Measurements from ENCODE around the gene MTUS2.

MTUS2 gene

GRCh38 chr13:29115842-29116241 is 295.7 kb downstream of the MTUS2 start:
- DNase-seq: no peak

GRCh38 chr13:29117663-29118062 is 297.5 kb downstream of the MTUS2 start:
- DNase-seq: no peak

DNA sequence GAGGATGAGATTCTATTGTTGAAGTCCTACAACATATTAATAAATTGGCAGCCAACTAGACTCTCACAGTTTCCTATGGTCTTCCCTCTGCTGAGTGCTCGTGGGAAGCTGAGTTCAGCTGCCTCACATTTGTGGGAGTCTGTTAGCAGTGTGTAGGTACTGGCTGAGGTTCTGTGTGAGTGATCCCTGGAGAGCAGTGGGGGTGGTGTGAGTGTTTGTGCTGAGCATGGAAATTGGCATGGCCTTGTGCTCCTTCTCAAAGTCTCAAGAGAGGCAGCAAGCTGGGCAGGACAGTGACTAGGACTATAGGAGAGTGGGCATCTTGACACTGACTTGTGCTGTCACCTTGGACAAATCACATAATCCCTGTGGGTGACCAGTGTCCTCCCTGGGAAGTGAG is 298.3 kb downstream of the MTUS2 start:
- no peak for DNase-seq

DNA sequence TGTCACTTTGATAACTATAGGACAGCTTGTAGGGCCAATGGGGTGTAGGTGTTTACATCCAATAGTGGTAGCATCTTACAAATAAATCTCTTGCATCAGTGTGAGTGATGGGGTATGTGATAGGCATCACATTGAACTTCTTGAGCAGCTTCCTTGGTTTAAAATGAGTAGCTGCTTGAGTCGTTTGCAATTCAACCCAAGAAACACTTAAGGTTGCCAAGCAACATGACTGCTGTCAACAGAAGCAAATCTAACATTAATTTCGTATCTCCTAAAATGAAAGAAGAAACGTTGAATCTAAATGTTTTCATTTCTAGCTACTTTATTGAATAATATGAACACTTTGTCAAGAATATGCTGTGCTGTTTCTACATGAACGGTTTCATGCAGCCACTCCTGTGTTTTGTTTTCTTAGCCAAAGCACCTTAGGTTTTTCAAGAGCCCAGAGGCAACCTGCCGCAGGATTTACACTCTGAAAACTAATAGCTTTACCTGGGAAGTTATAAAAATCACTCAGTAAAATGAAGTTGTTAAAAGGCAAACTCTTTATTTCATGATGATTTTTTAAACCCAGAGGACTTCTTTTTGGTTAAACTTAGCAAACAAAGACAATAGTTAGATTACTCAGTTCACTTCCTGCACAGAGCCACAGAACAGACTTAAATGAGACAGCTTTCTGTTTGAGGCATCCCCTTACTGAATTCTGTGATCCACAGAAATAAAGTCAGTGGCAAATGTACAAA is 305.2 kb downstream of the MTUS2 start:
- DNase-seq: no peak

GRCh38 chr13:29125934-29126424 is 305.8 kb downstream of the MTUS2 start:
- DNase-seq: no peak

DNA sequence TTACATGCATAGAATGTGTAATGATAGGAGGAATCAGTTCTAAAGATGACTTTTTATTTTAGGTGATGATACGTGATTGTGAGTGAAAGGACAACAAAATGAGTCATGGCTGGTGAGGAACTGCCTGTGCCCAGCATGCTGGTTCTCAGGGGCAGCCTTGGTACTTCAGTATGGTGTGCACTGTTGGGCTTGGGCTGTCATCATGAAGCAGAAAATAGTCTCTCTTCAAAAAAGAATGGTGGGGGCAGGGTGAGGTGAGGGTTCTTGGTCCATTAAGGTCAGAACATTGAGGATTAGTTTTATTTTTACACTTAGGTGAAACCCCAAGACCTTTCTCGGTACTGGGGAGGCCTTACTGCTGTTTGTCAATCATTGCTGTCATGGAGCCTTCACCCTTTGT is 309.5 kb downstream of the MTUS2 start:
- DNase-seq: no peak

DNA sequence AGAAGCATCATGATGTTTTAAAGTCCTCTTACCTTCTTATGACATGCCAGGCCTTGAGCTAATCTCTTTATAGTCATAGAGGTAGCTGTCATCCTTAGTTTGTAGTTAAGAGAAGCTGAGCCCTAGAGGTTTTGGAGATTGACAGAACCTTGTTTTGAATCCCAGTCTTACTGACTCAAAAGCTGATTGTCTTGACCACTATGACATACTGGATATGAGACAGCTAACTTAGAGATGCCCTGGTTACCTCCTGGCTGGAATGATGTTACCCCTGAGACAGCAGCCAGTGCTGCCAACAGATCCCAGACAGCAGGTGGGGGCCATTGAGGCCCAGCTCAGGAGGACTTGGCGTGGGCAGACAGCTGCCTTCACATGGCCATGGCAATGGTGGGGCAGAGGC is 311.0 kb downstream of the MTUS2 start:
- DNase-seq: no peak

DNA sequence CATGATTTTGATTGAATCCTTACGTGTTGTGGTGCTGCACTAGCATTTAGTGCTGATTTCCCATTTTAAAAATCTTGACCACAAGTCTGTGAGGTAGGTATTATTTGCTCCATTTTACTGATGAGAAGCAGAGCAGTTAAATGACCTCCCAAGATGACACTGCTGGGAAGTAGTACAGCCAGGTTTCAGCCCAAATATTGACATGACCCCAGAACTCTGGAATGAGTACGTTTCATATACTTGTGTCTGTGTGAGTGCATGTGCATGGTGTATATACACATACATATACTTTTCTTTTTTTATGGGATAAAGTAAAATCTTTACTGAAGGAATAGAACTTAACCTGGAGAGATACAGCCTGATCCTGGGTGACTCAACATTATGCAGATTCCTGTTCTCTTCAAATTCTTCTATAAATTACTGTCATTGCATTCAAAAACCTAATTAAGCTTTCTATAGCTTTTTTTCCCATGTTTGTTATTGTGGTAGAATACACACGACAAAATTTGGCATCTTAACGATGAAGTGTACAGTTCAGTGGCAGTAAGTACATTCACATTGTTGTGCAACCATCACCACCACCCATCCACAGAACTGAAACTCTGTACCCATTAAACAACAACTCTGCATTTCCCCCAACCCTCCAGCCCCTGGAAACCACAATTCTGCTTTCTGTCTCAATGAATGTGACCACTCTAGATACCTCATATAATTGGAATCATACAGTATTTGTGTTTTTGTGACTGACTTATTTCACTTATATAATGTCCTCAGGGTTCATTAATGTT is 311.9 kb downstream of the MTUS2 start:
- no peak for DNase-seq

DNA sequence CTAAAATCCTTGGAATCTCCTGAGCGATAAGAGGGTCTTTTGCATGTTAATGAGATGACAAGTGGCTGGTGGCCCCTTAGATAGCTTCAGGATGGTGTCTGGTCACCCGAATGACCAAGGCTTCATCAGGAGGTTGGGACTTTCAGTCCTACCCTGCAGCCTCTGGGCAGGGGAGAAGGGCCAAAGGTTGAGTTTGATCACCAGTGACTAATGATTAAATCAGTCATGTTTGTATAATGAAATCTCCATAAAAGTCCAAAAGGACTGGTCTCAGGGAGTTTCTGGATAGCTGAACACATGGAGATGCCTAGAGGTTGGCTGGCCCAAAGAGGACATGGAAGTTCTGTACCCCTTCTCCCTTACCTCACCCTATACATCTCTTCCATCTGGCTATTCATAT is 316.2 kb downstream of the MTUS2 start:
- DNase-seq: no peak

DNA sequence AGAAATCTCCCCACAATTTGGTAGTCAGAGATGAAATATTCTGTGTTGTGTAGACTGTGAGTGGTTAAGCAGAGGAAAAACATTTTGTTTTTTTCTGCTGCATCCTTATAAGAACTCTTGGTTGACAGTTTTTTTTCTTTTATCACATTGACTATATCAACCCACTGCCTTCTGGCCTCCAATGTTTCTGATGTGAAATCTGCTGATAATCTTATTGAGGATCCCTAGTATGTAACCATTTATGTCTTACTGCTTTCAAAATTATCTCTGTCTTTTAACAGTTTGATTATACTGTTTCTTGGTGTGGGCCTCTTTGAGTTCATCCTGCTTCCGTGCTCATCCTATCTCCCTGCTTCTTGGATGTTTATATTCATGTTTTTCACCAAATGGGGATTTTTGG is 316.9 kb downstream of the MTUS2 start:
- no peak for DNase-seq

DNA sequence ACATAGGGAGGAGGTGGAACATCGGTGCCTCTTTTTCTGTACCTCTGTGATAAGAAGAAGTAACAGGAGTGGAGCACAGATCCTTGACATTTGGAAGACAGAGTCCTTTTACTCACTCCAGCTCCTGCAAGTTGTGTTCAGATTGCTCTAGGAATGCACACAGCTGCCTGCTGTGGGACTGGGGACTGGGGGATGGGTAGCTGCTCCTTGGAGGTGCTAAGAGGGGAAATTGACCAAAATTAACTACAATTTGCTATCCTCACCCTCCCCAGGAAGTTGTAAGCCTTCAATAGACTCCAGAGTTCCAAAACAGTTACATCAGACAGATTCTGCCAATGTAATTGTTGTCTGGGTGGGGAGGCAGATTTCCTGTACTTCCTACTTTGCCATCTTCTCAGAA is 317.9 kb downstream of the MTUS2 start:
- DNase-seq: no peak

DNA sequence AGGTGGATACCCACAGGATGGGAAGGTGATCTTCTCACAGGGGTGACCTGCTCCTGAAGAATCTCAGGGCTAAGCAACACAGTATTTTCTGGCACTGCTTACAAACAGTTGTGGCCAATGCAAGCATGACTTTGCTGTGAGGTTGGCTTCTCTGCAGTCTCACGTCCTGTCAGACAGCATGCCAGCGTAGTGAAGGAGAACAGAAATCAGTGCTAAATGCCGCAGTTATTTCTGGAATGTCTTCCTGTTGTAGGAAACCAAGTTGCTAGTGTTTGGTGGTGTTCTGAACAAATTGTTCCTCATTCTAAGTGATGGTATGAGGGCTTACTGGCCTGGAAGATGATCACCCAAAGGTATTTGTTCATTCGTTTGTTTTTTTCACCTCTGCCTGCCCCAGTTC is 320.1 kb downstream of the MTUS2 start:
- DNase-seq: no peak

- no peak for DNase-seq
Measured at GRCh38 chr13:29143847-29144246, 323.7 kb downstream of the MTUS2 start.

GRCh38 chr13:29154390-29154789 is 334.3 kb downstream of the MTUS2 start:
- no peak for DNase-seq

DNA sequence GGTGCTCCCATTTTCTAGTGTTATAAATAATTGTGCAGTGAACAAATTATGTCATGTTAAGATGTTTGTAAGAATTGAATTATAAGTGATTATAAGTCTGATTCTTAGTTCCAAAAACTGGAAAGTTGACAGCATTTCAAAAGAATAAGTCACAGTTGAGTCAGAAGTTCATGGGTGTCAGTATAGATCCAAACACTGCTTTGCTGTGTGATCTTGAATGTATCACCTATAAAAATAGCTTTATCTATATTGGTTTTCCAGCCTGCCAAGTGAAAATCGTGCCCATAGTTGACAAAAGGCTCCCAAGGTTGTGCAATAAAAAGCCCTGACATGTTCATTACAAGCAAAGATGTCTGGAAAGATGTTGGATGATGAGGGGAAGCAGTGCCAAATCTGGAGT is 336.0 kb downstream of the MTUS2 start:
- DNase-seq: no peak

GRCh38 chr13:29159871-29160270 is 339.7 kb downstream of the MTUS2 start:
- no peak for DNase-seq

GRCh38 chr13:29160862-29161261 is 340.7 kb downstream of the MTUS2 start:
- no peak for DNase-seq

DNA sequence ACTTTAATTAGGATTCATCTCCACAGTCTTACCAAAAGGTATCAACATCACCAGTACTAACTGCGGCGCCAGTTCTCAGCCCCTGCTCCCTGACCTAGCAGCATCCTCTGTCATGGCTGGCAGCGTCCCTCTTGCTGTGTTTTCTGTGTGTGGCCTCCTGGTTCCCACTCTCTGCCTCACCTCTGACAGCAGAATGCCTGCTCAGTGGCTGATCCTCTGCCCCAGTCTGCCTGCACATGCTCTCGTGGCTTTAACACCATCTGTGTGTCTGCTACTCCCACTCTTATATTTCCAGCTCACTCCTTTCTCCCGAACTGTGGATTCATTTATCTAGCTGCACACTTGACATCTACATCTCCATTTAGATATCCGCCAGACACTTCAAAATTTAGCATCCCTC is 341.5 kb downstream of the MTUS2 start:
- no peak for DNase-seq

- DNase-seq: no peak
Measured at GRCh38 chr13:29162638-29163235, 342.6 kb downstream of the MTUS2 start.

DNA sequence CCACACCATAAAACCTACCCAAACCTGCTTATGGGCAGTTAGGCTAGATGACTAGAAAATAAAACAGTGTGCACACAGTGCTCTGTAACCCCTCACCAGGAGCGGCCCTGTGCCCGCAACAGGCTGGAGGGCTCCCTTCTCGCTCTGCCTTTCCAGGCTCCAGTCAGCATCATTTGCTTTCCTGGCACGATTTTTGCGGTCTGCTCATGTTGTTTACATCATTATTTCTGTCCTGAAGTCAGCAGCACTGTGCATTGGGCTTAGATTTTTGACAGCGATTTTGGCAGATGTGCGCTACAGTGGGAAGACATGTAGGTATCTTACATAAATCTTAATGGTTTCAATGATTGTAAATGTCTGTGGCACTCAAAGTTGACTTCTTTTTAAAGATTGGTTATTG is 344.0 kb downstream of the MTUS2 start:
- DNase-seq: no peak

DNA sequence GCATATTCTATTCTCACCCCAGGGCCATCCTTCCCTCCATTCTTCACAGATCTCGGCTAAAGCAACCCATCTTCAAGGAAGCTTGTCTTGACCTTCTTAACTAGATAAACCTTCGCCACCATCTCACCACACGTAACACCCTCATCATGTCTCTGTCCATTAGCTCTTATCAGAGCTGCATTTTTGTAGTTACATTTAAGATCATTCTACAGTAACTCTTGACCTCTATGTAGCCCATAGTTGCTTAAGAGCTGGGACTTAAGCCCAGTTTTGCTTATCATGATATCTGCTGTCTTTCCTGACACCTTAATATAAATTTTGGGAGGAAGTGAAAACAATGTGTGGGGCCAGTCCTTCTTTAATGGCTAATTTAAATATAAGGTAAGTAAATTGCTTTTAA is 345.1 kb downstream of the MTUS2 start:
- no peak for DNase-seq

GRCh38 chr13:29165840-29166239 is 345.7 kb downstream of the MTUS2 start:
- DNase-seq: no peak

- no peak for DNase-seq
Measured at GRCh38 chr13:29170436-29171082, 350.4 kb downstream of the MTUS2 start.

Data from stimulated activated CD4-positive, alpha-beta T cell treated with anti-CD3 and anti-CD28 coated beads, Interleukin-2, amount 100 ng/mL, for 48 hours (primary cell).